CD4-positive, alpha-beta T cell (primary cell): ENCODE data around the gene PSMD11. TPM values are rescaled to one million over a fixed set of nuclear protein-coding genes. Genes with fewer than 3 reads are reported as not detected.

Source experiments
- ATAC-seq: fragments of 200-7000 bp; cut with Tn5 transposase; one replicate; pipeline ENCODE4 v1.10.0; 2022; ENCODE audit warnings: mild to moderate bottlenecking; ENCODE audit not compliant: poor library complexity
- CTCF ChIA-PET: fragments of 350-600 bp; sonication (Branson Sonifier 250); formaldehyde crosslinking; loops from one replicate; lab custom pipeline; 2021; ENCODE audit warnings: antibody characterized with exemption, inconsistent platforms; lab: Charles Lee
- POLR2A ChIA-PET: fragments of 350-600 bp; sonication (Branson Sonifier 250); formaldehyde crosslinking; loops from one replicate; lab custom pipeline; 2021; ENCODE audit warnings: antibody characterized with exemption, inconsistent platforms; lab: Charles Lee
- DNase-seq, 14 experiments: peaks; one replicate each; pipeline ENCODE4 v3.0.0-alpha.2; 2013 to 2020; ENCODE audit warnings: mixed read lengths in 2 of 14
- H3K27ac ChIP-seq, 2 donors: one replicate each; pipeline versions ENCODE4 v1.5.1 to v1.7.0; 2013; ENCODE audit warnings: low read length in 2 of 2, low read depth in 1 of 2, mild to moderate bottlenecking in 1 of 2
- H3K27me3 ChIP-seq, 2 experiments: 1 replicate in 1 of 2; 2 replicates in 1 of 2; pipeline versions ENCODE4 v1.6.1 to v1.7.0; 2013; ENCODE audit warnings: low read length in 2 of 2, control low read depth in 1 of 2, mild to moderate bottlenecking in 1 of 2, moderate library complexity in 1 of 2; ENCODE audit not compliant: insufficient read depth in 2 of 2, control insufficient read depth in 1 of 2
- H3K36me3 ChIP-seq: one replicate; pipeline ENCODE4 v1.6.1; 2013; ENCODE audit warnings: low read length, control low read depth; ENCODE audit not compliant: insufficient read depth
- H3K4me1 ChIP-seq: one replicate; pipeline ENCODE4 v1.6.1; 2013; ENCODE audit warnings: low read length, control low read depth; ENCODE audit not compliant: insufficient read depth
- H3K4me3 ChIP-seq: one replicate; pipeline ENCODE4 v1.5.1; 2013; ENCODE audit warnings: mild to moderate bottlenecking, low read length, moderate library complexity
- H3K9me3 ChIP-seq, 2 experiments: 1 replicate in 1 of 2; 2 replicates in 1 of 2; pipeline versions ENCODE4 v1.6.1 to v1.7.0; 2013; ENCODE audit warnings: low read length in 2 of 2, mild to moderate bottlenecking in 2 of 2, control low read depth in 1 of 2, moderate library complexity in 1 of 2; ENCODE audit not compliant: control insufficient read depth in 1 of 2, insufficient read depth in 1 of 2
- H3K27ac Mint-ChIP-seq: one replicate; pipeline ENCODE4 v1.8.0; 2020; ENCODE audit warnings: mixed read lengths
- H3K27me3 Mint-ChIP-seq: one replicate; pipeline ENCODE4 v1.8.0; 2021; ENCODE audit warnings: mixed read lengths
- H3K36me3 Mint-ChIP-seq: one replicate; pipeline ENCODE4 v1.8.0; 2021; ENCODE audit warnings: low read depth, mixed read lengths
- H3K4me1 Mint-ChIP-seq: one replicate; pipeline ENCODE4 v1.8.0; 2021; ENCODE audit warnings: low read depth, mixed read lengths
- H3K4me3 Mint-ChIP-seq: one replicate; pipeline ENCODE4 v1.8.0; 2020; ENCODE audit warnings: mild to moderate bottlenecking, mixed read lengths
- H3K9me3 Mint-ChIP-seq: one replicate; pipeline ENCODE4 v1.8.0; 2020; ENCODE audit warnings: mixed read lengths
- CTCF ChIP-seq: fragments of 200-600 bp; IDR thresholded peaks from one replicate; pipeline ENCODE4 v1.8.0; 2022; ENCODE audit warnings: antibody characterized with exemption, mild to moderate bottlenecking
- intact Hi-C, 2 experiments: fragments of 100-400 bp; cut with DNase I in 1 of 2; cut with micrococcal nuclease in 1 of 2; formaldehyde crosslinking; loops; one replicate each; pipeline versions ENCODE4 v1.15.1 to v1.9.0; 2023 to 2025; cut with DNase I, micrococcal nuclease
- total RNA-seq, 174 experiments: library from RNA in 2 of 174; stranded (reverse) in 2 of 174; gene quantifications; one replicate each; pipeline ENCODE4 v1.2.3 and lab custom pipeline; 2021 to 2026

Gene PSMD11
- total RNA-seq, 2 experiments from 2014 or later, result 67.6 to 68.7 TPM

- Histone ChIP-seq H3K9me3 (no peaks in the 10 kb centered on the region), H3K4me3 (no peak overlapping the region), H3K4me1 (no peaks in the 10 kb centered on the region), H3K27ac (no peak overlapping the region), H3K27me3 (no peaks in the 10 kb centered on the region), H3K36me3 (peaks cover 68% of the 10 kb centered on the region)
- ChIA-PET CTCF (interaction anchor here (3.4 to 5.5 kb wide), 3 partner anchors 19 to 290 kb away, joined by 15 to 37 read pairs (median 28); partner anchors contain the start of gene PSMD11), POLR2A (no interaction called here)
- peaks cover 89% of the 10 kb centered on the region for H3K36me3 Mint-ChIP-seq
- H3K4me3 Mint-ChIP-seq, result no peak overlapping the region
- peaks cover 20% of the 10 kb centered on the region for H3K4me1 Mint-ChIP-seq
- ATAC-seq (no peak), DNase-seq (no peak)
- no peaks in the 10 kb centered on the region for H3K27me3 Mint-ChIP-seq
- intact Hi-C loops, result no loop called here
- H3K27ac Mint-ChIP-seq, result no peak overlapping the region
- no peak for TF ChIP-seq CTCF
- no peaks in the 10 kb centered on the region for H3K9me3 Mint-ChIP-seq
These were observed 20.1 kb downstream of the PSMD11 start for GRCh38 chr17:32464374-32464773.

GRCh38 chr17:32467949-32468348 is 23.6 kb downstream of the PSMD11 start:
- no peaks in the 10 kb centered on the region for H3K4me1 ChIP-seq
- DNase-seq, result no peak
- H3K4me3 ChIP-seq, result no peak overlapping the region
- no peak for TF ChIP-seq CTCF
- H3K9me3 ChIP-seq, result no peaks in the 10 kb centered on the region
- POLR2A ChIA-PET, result no interaction called here
- H3K36me3 ChIP-seq, result peaks cover 73% of the 10 kb centered on the region
- ATAC-seq, result no peak
- no peak overlapping the region for H3K27ac ChIP-seq
- CTCF ChIA-PET, result interaction anchor here (1.5 kb wide), 1 partner anchor 55 kb away, joined by 3 read pairs; no protein-coding TSS in a partner anchor
- H3K36me3 Mint-ChIP-seq, result peaks cover 86% of the 10 kb centered on the region
- no peaks in the 10 kb centered on the region for H3K27me3 Mint-ChIP-seq
- intact Hi-C loops, result no loop called here
- no peak overlapping the region for H3K4me3 Mint-ChIP-seq
- no peaks in the 10 kb centered on the region for H3K27me3 ChIP-seq
- no peak overlapping the region for H3K27ac Mint-ChIP-seq
- no peaks in the 10 kb centered on the region for H3K9me3 Mint-ChIP-seq
- peaks cover 8% of the 10 kb centered on the region for H3K4me1 Mint-ChIP-seq

GRCh38 chr17:32470405-32471167 is 26.3 kb downstream of the PSMD11 start:
- no peaks in the 10 kb centered on the region for H3K4me1 ChIP-seq
- intact Hi-C loops, result no loop called here
- no peak overlapping the region for H3K27ac Mint-ChIP-seq
- no peaks in the 10 kb centered on the region for H3K9me3 ChIP-seq
- no peak overlapping the region for H3K4me3 Mint-ChIP-seq
- no peak for DNase-seq
- H3K27me3 Mint-ChIP-seq, result no peaks in the 10 kb centered on the region
- CTCF ChIA-PET, result interaction anchor here (1.6 to 1.7 kb wide), 2 partner anchors 8 to 138 kb away, joined by 4 to 6 read pairs; no protein-coding TSS in a partner anchor
- H3K4me3 ChIP-seq, result no peak overlapping the region
- POLR2A ChIA-PET, result interaction anchor here (1.1 kb wide), 1 partner anchor 13 kb away, joined by 4 read pairs; no protein-coding TSS in a partner anchor
- no peaks in the 10 kb centered on the region for H3K9me3 Mint-ChIP-seq
- ATAC-seq, result no peak
- TF ChIP-seq CTCF, result no peak
- H3K27ac ChIP-seq, result no peak overlapping the region
- peaks cover 77% of the 10 kb centered on the region for H3K36me3 ChIP-seq
- H3K4me1 Mint-ChIP-seq, result peaks cover 20% of the 10 kb centered on the region
- H3K36me3 Mint-ChIP-seq, result peaks cover 92% of the 10 kb centered on the region
- no peaks in the 10 kb centered on the region for H3K27me3 ChIP-seq
